ENCODE results near the gene NOC2L. TPM values are rescaled to one million over a fixed set of nuclear protein-coding genes. Genes with fewer than 3 reads are reported as not detected.

Gene NOC2L
- total and polyA plus RNA-seq, 9 of the 15 experiments (the other 6 are each of a cell fraction or from before 2014, with no cell fraction given) = 4.0 to 410 (median 200) TPM

DNA sequence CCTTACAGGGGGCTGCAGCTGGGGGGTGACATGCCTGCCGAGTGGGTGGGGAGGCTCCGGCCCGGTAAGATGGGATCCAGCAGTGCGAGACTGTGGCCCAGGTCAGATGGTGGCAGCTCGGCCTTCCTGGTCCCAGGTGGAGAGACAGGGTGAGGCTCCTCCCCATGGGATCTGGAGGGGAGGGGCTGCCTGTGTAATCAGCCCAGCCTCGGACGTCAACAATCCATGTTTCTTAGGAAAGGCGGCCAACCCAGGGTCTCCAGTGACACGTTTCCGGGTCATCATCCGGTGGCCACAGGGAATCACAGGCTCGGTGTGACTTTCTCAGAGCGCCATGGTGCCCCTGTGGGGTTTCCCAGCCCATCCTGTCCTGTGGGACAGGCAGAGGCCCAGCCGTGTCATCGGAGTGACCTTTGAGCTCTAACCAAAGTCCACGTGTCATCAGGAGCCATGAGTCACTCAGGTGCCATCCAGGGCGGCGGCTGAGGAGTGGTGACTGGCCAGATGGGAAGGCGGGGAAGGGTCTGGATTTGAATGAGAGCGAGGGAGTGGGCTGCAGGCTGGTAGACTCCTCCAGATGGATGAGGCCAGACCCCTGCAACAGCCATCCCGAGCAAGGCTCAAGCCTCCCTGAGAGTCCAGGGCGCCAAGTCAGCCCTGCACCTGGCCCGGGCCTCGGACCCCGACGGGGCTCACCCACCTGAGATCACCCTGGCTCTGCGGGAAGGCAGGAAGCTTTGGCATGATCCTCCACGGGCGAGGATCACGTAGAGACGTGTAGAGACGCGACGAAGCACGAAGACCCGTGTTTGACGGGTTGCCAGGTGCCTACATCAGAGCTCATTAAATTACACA, 47.5 kb upstream of the NOC2L start (continued):
- TF ChIP-seq FOXM1 (IDR thresholded peaks at IDR 0.05; ENCODE audit: low read depth) (no peak), FOXM1 (CRISPR knock-in tag; IDR thresholded peaks at IDR 0.05; ENCODE audit: low read depth) (no peak), DDX20 (tag; IDR thresholded peaks at IDR 0.05; ENCODE audit: low read depth) (no peak), MTF1 (CRISPR knock-in tag; IDR thresholded peaks at IDR 0.05; ENCODE audit: borderline replicate concordance) (no peak), MTA2 (IDR thresholded peaks at IDR 0.05; ENCODE audit: low read depth) (no peak), CREM (IDR thresholded peaks at IDR 0.05; ENCODE audit: low read depth) (0 out of 2 replicates have a peak, but pooled peaks have one; percentile 1), ZNF696 (CRISPR knock-in tag; conservative IDR thresholded peaks at IDR 0.05) (no peak), ETV5 (CRISPR knock-in tag; IDR thresholded peaks at IDR 0.05; ENCODE audit: low read depth) (no peak), RCOR1 (IDR thresholded peaks at IDR 0.05; ENCODE audit: borderline replicate concordance in 1 of 2, low read depth in 2 of 2, low read length in 2 of 2) (no peak), NR2C2 (CRISPR knock-in tag; IDR thresholded peaks at IDR 0.05) (peak; percentile 71; the same call in 1 of the 2 replicates), NR2C2 (tag; IDR thresholded peaks at IDR 0.05) (no peak), BCOR (IDR thresholded peaks at IDR 0.05) (no peak), HDGF (IDR thresholded peaks at IDR 0.05) (no peak), NFIX (CRISPR knock-in tag; IDR thresholded peaks at IDR 0.05; ENCODE audit: low read depth) (no peak), ZNF174 (CRISPR knock-in tag; IDR thresholded peaks at IDR 0.05) (no peak), SMAD1 (IDR thresholded peaks at IDR 0.05; ENCODE audit: low read depth, low read length, partially characterized antibody) (no peak), ZC3H11A (IDR thresholded peaks at IDR 0.05; ENCODE audit: low read depth, low read length) (no peak), POLR3G (IDR thresholded peaks at IDR 0.05; ENCODE audit: extremely low read depth, insufficient read length, insufficient replicate concordance) (no peak), GATA2 (CRISPR knock-in tag; IDR thresholded peaks at IDR 0.05) (no peak), TOE1 (IDR thresholded peaks at IDR 0.05; ENCODE audit: borderline replicate concordance) (no peak), TOE1 (CRISPR knock-in tag; IDR thresholded peaks at IDR 0.05; ENCODE audit: borderline replicate concordance, low read depth) (no peak), SMARCA4 (IDR thresholded peaks at IDR 0.05) (no peak), TSHZ1 (CRISPR knock-in tag; IDR thresholded peaks at IDR 0.05) (no peak)
- TF ChIP-seq, protein P1, sequence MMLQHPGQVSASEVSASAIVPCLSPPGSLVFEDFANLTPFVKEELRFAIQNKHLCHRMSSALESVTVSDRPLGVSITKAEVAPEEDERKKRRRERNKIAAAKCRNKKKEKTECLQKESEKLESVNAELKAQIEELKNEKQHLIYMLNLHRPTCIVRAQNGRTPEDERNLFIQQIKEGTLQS (IDR thresholded peaks at IDR 0.05) = peak; percentile 55; the same call in 1 of the 2 replicates
- TF ChIP-seq, protein P1 (CRISPR knock-in tag; conservative IDR thresholded peaks at IDR 0.05) = no peak
- TF ChIP-seq, protein P2, sequence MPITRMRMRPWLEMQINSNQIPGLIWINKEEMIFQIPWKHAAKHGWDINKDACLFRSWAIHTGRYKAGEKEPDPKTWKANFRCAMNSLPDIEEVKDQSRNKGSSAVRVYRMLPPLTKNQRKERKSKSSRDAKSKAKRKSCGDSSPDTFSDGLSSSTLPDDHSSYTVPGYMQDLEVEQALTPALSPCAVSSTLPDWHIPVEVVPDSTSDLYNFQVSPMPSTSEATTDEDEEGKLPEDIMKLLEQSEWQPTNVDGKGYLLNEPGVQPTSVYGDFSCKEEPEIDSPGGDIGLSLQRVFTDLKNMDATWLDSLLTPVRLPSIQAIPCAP (CRISPR knock-in tag; IDR thresholded peaks at IDR 0.05; ENCODE audit: borderline replicate concordance) = no peak
